ENCODE results near the gene ENC1. TPM values are rescaled to one million over a fixed set of nuclear protein-coding genes. Genes with fewer than 3 reads are reported as not detected.

ENC1 gene
- polyA plus RNA-seq, 1 donor (not counting 4 experiments of a cell fraction or from before 2014, with no cell fraction given) = 68.1 TPM

GRCh38 chr5:74655716-74656115 is 15.2 kb upstream of the ENC1 start:
- H3K4me3 ChIP-seq (ENCODE audit: control insufficient read depth in 2 of 3, extremely low read depth in 1 of 3, insufficient read depth in 2 of 3, low read depth in 1 of 3, low read length in 3 of 3) = no peak overlapping the region
- no peak overlapping the region for H3K27ac ChIP-seq (ENCODE audit: control insufficient read depth, insufficient read depth, low read length)
- dilution Hi-C loops (cut with MboI; ENCODE audit: extremely low pct_ligation_motif_present, low sequenced_read_pairs) = no loop called here
- FAIRE-seq (no peak), DNase-seq (ENCODE audit: low read depth, low spot score) (no peak)
- peaks cover 25% of the 10 kb centered on the region for H3K4me1 ChIP-seq (ENCODE audit: control insufficient read depth, extremely low read depth, insufficient read depth, low read length)
- no peaks in the 10 kb centered on the region for H4K20me1 ChIP-seq (ENCODE audit: control insufficient read depth, extremely low read depth, insufficient read depth, low read length)
- no peak overlapping the region for H3K9ac ChIP-seq (ENCODE audit: control insufficient read depth, extremely low read depth, insufficient read depth, low read length)
- H3K27me3 ChIP-seq (ENCODE audit: control insufficient read depth, extremely low read depth, insufficient read depth, low read length) = no peaks in the 10 kb centered on the region
- H2AFZ ChIP-seq (ENCODE audit: control insufficient read depth, low read length) = no peak overlapping the region
- H3K4me2 ChIP-seq (ENCODE audit: control insufficient read depth, extremely low read depth, insufficient read depth, low read depth, low read length) = no peak overlapping the region
- no peaks in the 10 kb centered on the region for H3K36me3 ChIP-seq (ENCODE audit: control insufficient read depth in 2 of 2, extremely low read depth in 1 of 2, insufficient read depth in 2 of 2, low read length in 2 of 2)
- no peaks in the 10 kb centered on the region for H3K79me2 ChIP-seq (ENCODE audit: control insufficient read depth, insufficient read depth, low read length)
- no peaks in the 10 kb centered on the region for H3K9me1 ChIP-seq (ENCODE audit: control insufficient read depth, extremely low read depth, insufficient read depth, low read length)
- TF ChIP-seq CTCF (optimal IDR thresholded peaks at IDR 0.05 in 1 of 3, IDR thresholded peaks at IDR 0.05 in 1 of 3, conservative IDR thresholded peaks at IDR 0.05 in 1 of 3; ENCODE audit: extremely low read depth in 1 of 3, insufficient read depth in 2 of 3, low read length in 3 of 3) (no peak), EZH2 (IDR thresholded peaks at IDR 0.05; ENCODE audit: low read length) (no peak)
- H3K9me3 ChIP-seq (ENCODE audit: control insufficient read depth, low read depth, low read length) = no peaks in the 10 kb centered on the region

- FAIRE-seq = no peak
Measured at GRCh38 chr5:74655206-74655605, 14.7 kb upstream of the ENC1 start.

GRCh38 chr5:74653991-74654390 is 13.5 kb upstream of the ENC1 start:
- Histone ChIP-seq H3K79me2 (ENCODE audit: control insufficient read depth, insufficient read depth, low read length) (no peaks in the 10 kb centered on the region), H3K4me2 (ENCODE audit: control insufficient read depth, extremely low read depth, insufficient read depth, low read depth, low read length) (no peak overlapping the region), H4K20me1 (ENCODE audit: control insufficient read depth, extremely low read depth, insufficient read depth, low read length) (no peaks in the 10 kb centered on the region), H3K4me3 (ENCODE audit: control insufficient read depth in 2 of 3, extremely low read depth in 1 of 3, insufficient read depth in 2 of 3, low read depth in 1 of 3, low read length in 3 of 3) (no peak overlapping the region), H3K9me3 (ENCODE audit: control insufficient read depth, low read depth, low read length) (no peaks in the 10 kb centered on the region), H2AFZ (ENCODE audit: control insufficient read depth, low read length) (no peak overlapping the region), H3K27me3 (ENCODE audit: control insufficient read depth, extremely low read depth, insufficient read depth, low read length) (no peaks in the 10 kb centered on the region), H3K9ac (ENCODE audit: control insufficient read depth, extremely low read depth, insufficient read depth, low read length) (no peak overlapping the region), H3K9me1 (ENCODE audit: control insufficient read depth, extremely low read depth, insufficient read depth, low read length) (no peaks in the 10 kb centered on the region), H3K4me1 (ENCODE audit: control insufficient read depth, extremely low read depth, insufficient read depth, low read length) (peaks cover 19% of the 10 kb centered on the region), H3K36me3 (ENCODE audit: control insufficient read depth in 2 of 2, extremely low read depth in 1 of 2, insufficient read depth in 2 of 2, low read length in 2 of 2) (no peaks in the 10 kb centered on the region), H3K27ac (ENCODE audit: control insufficient read depth, insufficient read depth, low read length) (no peak overlapping the region)
- TF ChIP-seq EZH2 (IDR thresholded peaks at IDR 0.05; ENCODE audit: low read length) = no peak
- no peak for TF ChIP-seq CTCF (optimal IDR thresholded peaks at IDR 0.05 in 1 of 3, IDR thresholded peaks at IDR 0.05 in 1 of 3, conservative IDR thresholded peaks at IDR 0.05 in 1 of 3; ENCODE audit: extremely low read depth in 1 of 3, insufficient read depth in 2 of 3, low read length in 3 of 3)
- DNase-seq (ENCODE audit: low read depth, low spot score) (no peak), FAIRE-seq (no peak)
- dilution Hi-C loops (cut with MboI; ENCODE audit: extremely low pct_ligation_motif_present, low sequenced_read_pairs) = no loop called here

More at GRCh38 chr5:74655206-74655605, 14.7 kb upstream of the ENC1 start:
- no peaks in the 10 kb centered on the region for H3K36me3 ChIP-seq (ENCODE audit: control insufficient read depth in 2 of 2, extremely low read depth in 1 of 2, insufficient read depth in 2 of 2, low read length in 2 of 2)
- no peaks in the 10 kb centered on the region for H3K9me3 ChIP-seq (ENCODE audit: control insufficient read depth, low read depth, low read length)
- H2AFZ ChIP-seq (ENCODE audit: control insufficient read depth, low read length) = no peak overlapping the region
- no peak for DNase-seq (ENCODE audit: low read depth, low spot score)
- dilution Hi-C loops (cut with MboI; ENCODE audit: extremely low pct_ligation_motif_present, low sequenced_read_pairs) = no loop called here
- no peak for TF ChIP-seq EZH2 (IDR thresholded peaks at IDR 0.05; ENCODE audit: low read length)
- no peaks in the 10 kb centered on the region for H4K20me1 ChIP-seq (ENCODE audit: control insufficient read depth, extremely low read depth, insufficient read depth, low read length)
- no peak overlapping the region for H3K4me2 ChIP-seq (ENCODE audit: control insufficient read depth, extremely low read depth, insufficient read depth, low read depth, low read length)
- no peaks in the 10 kb centered on the region for H3K9me1 ChIP-seq (ENCODE audit: control insufficient read depth, extremely low read depth, insufficient read depth, low read length)
- no peaks in the 10 kb centered on the region for H3K27me3 ChIP-seq (ENCODE audit: control insufficient read depth, extremely low read depth, insufficient read depth, low read length)
- H3K27ac ChIP-seq (ENCODE audit: control insufficient read depth, insufficient read depth, low read length) = no peak overlapping the region
- H3K4me1 ChIP-seq (ENCODE audit: control insufficient read depth, extremely low read depth, insufficient read depth, low read length) = peaks cover 22% of the 10 kb centered on the region
- no peak overlapping the region for H3K4me3 ChIP-seq (ENCODE audit: control insufficient read depth in 2 of 3, extremely low read depth in 1 of 3, insufficient read depth in 2 of 3, low read depth in 1 of 3, low read length in 3 of 3)
- H3K9ac ChIP-seq (ENCODE audit: control insufficient read depth, extremely low read depth, insufficient read depth, low read length) = no peak overlapping the region
- no peaks in the 10 kb centered on the region for H3K79me2 ChIP-seq (ENCODE audit: control insufficient read depth, insufficient read depth, low read length)
